Left ventricle myocardium inferior (tissue), 1 donor: ENCODE results near the gene SLC15A1. TPM values are rescaled to one million over a fixed set of nuclear protein-coding genes. Genes with fewer than 3 reads are reported as not detected.

Source experiments
- DNase-seq: peaks from one replicate; pipeline ENCODE4 v3.0.0-alpha.2; 2020
- H3K27ac ChIP-seq: fragments of 200-600 bp; replicated peaks from 2 replicates; pipeline ENCODE4 v1.8.0; 2021
- H3K27me3 ChIP-seq: fragments of 200-600 bp; 2 replicates; pipeline ENCODE4 v1.8.0; 2021; ENCODE audit warnings: low read depth
- H3K36me3 ChIP-seq: fragments of 200-600 bp; 2 replicates; pipeline ENCODE4 v1.8.0; 2021
- H3K4me1 ChIP-seq: fragments of 200-600 bp; 2 replicates; pipeline ENCODE4 v1.8.0; 2021
- H3K4me3 ChIP-seq: fragments of 200-600 bp; 2 replicates; pipeline ENCODE4 v1.8.0; 2021; ENCODE audit warnings: mild to moderate bottlenecking, moderate library complexity
- H3K9me3 ChIP-seq: fragments of 200-600 bp; replicated peaks from 2 replicates; pipeline ENCODE4 v1.8.0; 2021
- intact Hi-C: fragments of 100-400 bp; cut with micrococcal nuclease; formaldehyde crosslinking; loops from one replicate; pipeline ENCODE4 v1.11.0; 2022
- total RNA-seq: library from RNA; stranded (reverse); fragmentation: NEBNext Ultra II Directional; extraction: Animal tissue kit (Norgen Biotek cat#: 25700); gene quantifications from one replicate; pipeline ENCODE4 v1.2.1, GENCODE V29; 2021
- TF ChIP-seq, protein P1 (sequence below): fragments of 200-600 bp; IDR thresholded peaks from 2 replicates; pipeline ENCODE4 v1.8.0; 2021; ENCODE audit warnings: antibody characterized with exemption, mild to moderate bottlenecking, borderline replicate concordance
- donor health status: DM: no; HTN: yes; CAD: no; lungs with severe emphysema.

The SLC15A1 gene
- total RNA-seq, 1 donor from 2014 or later, result not detected

GRCh38 chr13:98792321-98792720 lies 39.8 kb upstream of the SLC15A1 start:
- no peaks in the 10 kb centered on the region for H3K4me1 ChIP-seq
- peaks cover 46% of the 10 kb centered on the region for H3K36me3 ChIP-seq
- peaks cover 10% of the 10 kb centered on the region for H3K27me3 ChIP-seq
- intact Hi-C loops, result no loop called here
- H3K4me3 ChIP-seq, result no peak overlapping the region
- TF ChIP-seq, protein P1, sequence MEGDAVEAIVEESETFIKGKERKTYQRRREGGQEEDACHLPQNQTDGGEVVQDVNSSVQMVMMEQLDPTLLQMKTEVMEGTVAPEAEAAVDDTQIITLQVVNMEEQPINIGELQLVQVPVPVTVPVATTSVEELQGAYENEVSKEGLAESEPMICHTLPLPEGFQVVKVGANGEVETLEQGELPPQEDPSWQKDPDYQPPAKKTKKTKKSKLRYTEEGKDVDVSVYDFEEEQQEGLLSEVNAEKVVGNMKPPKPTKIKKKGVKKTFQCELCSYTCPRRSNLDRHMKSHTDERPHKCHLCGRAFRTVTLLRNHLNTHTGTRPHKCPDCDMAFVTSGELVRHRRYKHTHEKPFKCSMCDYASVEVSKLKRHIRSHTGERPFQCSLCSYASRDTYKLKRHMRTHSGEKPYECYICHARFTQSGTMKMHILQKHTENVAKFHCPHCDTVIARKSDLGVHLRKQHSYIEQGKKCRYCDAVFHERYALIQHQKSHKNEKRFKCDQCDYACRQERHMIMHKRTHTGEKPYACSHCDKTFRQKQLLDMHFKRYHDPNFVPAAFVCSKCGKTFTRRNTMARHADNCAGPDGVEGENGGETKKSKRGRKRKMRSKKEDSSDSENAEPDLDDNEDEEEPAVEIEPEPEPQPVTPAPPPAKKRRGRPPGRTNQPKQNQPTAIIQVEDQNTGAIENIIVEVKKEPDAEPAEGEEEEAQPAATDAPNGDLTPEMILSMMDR, result no peak
- DNase-seq, result no peak
- no peaks in the 10 kb centered on the region for H3K9me3 ChIP-seq
- no peak overlapping the region for H3K27ac ChIP-seq

- peaks cover 39% of the 10 kb centered on the region for H3K36me3 ChIP-seq
- H3K27me3 ChIP-seq, result peaks cover 10% of the 10 kb centered on the region
- no peak for DNase-seq
- no peaks in the 10 kb centered on the region for H3K9me3 ChIP-seq
- H3K27ac ChIP-seq, result no peak overlapping the region
- H3K4me1 ChIP-seq, result no peaks in the 10 kb centered on the region
- intact Hi-C loops, result no loop called here
- H3K4me3 ChIP-seq, result no peak overlapping the region
- TF ChIP-seq, protein P1, result no peak
Observed at GRCh38 chr13:98791611-98792010, 39.1 kb upstream of the SLC15A1 start.

- H3K4me3 ChIP-seq, result no peak overlapping the region
- intact Hi-C loops, result no loop called here
- H3K9me3 ChIP-seq, result peaks cover 4% of the 10 kb centered on the region
- TF ChIP-seq, protein P1, result no peak
- H3K36me3 ChIP-seq, result peaks cover 6% of the 10 kb centered on the region
- no peaks in the 10 kb centered on the region for H3K4me1 ChIP-seq
- no peak for DNase-seq
- peaks cover 10% of the 10 kb centered on the region for H3K27me3 ChIP-seq
- no peak overlapping the region for H3K27ac ChIP-seq
Observed at GRCh38 chr13:98787996-98788395, 35.5 kb upstream of the SLC15A1 start.

GRCh38 chr13:98787173-98787572 lies 34.7 kb upstream of the SLC15A1 start:
- intact Hi-C loops, result no loop called here
- DNase-seq, result no peak
- TF ChIP-seq, protein P1, result no peak
- no peaks in the 10 kb centered on the region for H3K36me3 ChIP-seq
- H3K4me3 ChIP-seq, result no peak overlapping the region
- H3K27ac ChIP-seq, result no peak overlapping the region
- no peaks in the 10 kb centered on the region for H3K4me1 ChIP-seq
- H3K27me3 ChIP-seq, result peaks cover 16% of the 10 kb centered on the region
- H3K9me3 ChIP-seq, result peaks cover 4% of the 10 kb centered on the region

GRCh38 chr13:98786023-98786422 lies 33.6 kb upstream of the SLC15A1 start:
- Histone ChIP-seq H3K4me1 (no peaks in the 10 kb centered on the region), H3K36me3 (no peaks in the 10 kb centered on the region), H3K9me3 (peaks cover 4% of the 10 kb centered on the region), H3K27me3 (peaks cover 28% of the 10 kb centered on the region), H3K27ac (no peak overlapping the region), H3K4me3 (no peak overlapping the region)
- DNase-seq, result no peak
- TF ChIP-seq, protein P1, result no peak
- intact Hi-C loops, result no loop called here

GRCh38 chr13:98785405-98785804 lies 32.9 kb upstream of the SLC15A1 start:
- Histone ChIP-seq H3K4me3 (no peak overlapping the region), H3K4me1 (no peaks in the 10 kb centered on the region), H3K36me3 (no peaks in the 10 kb centered on the region), H3K27ac (no peak overlapping the region), H3K9me3 (peaks cover 4% of the 10 kb centered on the region), H3K27me3 (peaks cover 33% of the 10 kb centered on the region)
- TF ChIP-seq, protein P1, result no peak
- intact Hi-C loops, result no loop called here
- DNase-seq, result no peak
